Urinary bladder (tissue), 4 donors: ENCODE data around the gene MIOX. TPM values are rescaled to one million over a fixed set of nuclear protein-coding genes. Genes with fewer than 3 reads are reported as not detected.
A peak's percentile ranks its signal among the peaks of the same experiment; 100 is the strongest.

Experiments used
- DNase-seq: peaks from one replicate; pipeline ENCODE4 v3.0.0-alpha.2; 2015; ENCODE audit errors: extremely low spot score
- H3K27ac ChIP-seq: one replicate; pipeline ENCODE4 v1.5.1; 2013; ENCODE audit warnings: low read depth, mild to moderate bottlenecking, moderate library complexity
- H3K36me3 ChIP-seq: one replicate; pipeline ENCODE4 v1.6.1; 2013; ENCODE audit warnings: mild to moderate bottlenecking, moderate library complexity; ENCODE audit not compliant: insufficient read depth
- H3K4me1 ChIP-seq: one replicate; pipeline ENCODE4 v1.6.1; 2013; ENCODE audit warnings: mild to moderate bottlenecking, moderate library complexity; ENCODE audit not compliant: insufficient read depth
- H3K4me3 ChIP-seq: one replicate; pipeline ENCODE4 v1.5.1; 2013; ENCODE audit warnings: low read depth, low read length
- WGBS: extraction: QIAGEN DNeasy Blood & Tissue Kit; methylation state at CpG from one replicate; pipeline ENCODE4 v1.1.7; 2013; 5-methylcytosine and 5-hydroxymethylcytosine counted together
- polyA plus RNA-seq: library from polyadenylated mRNA; stranded (reverse); fragments of 200-250 nt; gene quantifications from one replicate; pipeline ENCODE4 v1.2.3, GENCODE V29; 2013
- total RNA-seq: library from RNA; depleted of rRNA; stranded (reverse); fragments of >200 nt; gene quantifications from one replicate; pipeline ENCODE4 v1.2.3, GENCODE V29; 2014
- donor health status: healthy with polysubstance abuse.
- donor health status: healthy.

The MIOX gene
- total and polyA plus RNA-seq, 2 donors, result not detected

DNA sequence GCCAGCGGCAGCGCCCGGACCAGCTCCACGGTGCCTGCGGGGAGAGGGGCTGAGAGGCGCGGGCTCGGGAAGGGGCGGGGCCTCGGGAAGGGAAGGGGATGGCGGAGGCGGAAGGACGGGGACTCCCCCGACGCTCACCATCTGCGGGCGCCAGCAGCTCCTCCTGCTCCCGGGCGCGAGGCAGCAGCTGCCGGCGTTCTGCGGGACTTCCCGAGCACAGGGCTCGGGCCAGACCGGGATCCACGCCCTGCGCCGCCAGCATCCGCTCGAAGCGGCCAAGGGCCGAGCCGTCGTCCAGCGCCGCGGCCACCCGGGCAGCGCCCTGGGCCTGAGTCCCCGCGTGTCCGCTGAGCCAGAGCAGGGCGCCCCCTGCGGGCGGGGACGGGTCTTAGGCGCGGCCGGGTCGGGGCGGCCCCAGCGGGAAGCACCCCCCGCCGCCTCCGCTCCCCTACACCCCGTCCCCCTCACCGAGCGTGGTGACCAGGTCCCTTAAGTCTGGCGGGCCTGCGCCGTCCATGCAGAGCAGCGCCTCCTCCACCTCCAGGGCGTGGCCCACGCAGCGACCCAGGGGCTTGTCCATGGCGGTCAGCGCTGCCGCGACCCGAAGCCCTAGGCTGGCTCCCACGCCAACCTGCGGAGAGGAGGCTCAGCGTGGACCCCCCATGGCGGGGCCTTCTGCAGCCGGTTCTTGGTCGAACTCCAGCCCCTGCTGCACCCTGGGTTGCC, 39.6 kb downstream of the MIOX start:
- H3K27ac ChIP-seq, result peak overlapping the region; percentile 80
- H3K4me1 ChIP-seq, result peaks cover 1% of the 10 kb centered on the region
- 1% methylated on average over 77 of the region's 77 CpGs for WGBS
- H3K36me3 ChIP-seq, result peaks cover 6% of the 10 kb centered on the region
- peak overlapping the region; percentile 72 for H3K4me3 ChIP-seq
- DNase-seq, result no peak

DNA sequence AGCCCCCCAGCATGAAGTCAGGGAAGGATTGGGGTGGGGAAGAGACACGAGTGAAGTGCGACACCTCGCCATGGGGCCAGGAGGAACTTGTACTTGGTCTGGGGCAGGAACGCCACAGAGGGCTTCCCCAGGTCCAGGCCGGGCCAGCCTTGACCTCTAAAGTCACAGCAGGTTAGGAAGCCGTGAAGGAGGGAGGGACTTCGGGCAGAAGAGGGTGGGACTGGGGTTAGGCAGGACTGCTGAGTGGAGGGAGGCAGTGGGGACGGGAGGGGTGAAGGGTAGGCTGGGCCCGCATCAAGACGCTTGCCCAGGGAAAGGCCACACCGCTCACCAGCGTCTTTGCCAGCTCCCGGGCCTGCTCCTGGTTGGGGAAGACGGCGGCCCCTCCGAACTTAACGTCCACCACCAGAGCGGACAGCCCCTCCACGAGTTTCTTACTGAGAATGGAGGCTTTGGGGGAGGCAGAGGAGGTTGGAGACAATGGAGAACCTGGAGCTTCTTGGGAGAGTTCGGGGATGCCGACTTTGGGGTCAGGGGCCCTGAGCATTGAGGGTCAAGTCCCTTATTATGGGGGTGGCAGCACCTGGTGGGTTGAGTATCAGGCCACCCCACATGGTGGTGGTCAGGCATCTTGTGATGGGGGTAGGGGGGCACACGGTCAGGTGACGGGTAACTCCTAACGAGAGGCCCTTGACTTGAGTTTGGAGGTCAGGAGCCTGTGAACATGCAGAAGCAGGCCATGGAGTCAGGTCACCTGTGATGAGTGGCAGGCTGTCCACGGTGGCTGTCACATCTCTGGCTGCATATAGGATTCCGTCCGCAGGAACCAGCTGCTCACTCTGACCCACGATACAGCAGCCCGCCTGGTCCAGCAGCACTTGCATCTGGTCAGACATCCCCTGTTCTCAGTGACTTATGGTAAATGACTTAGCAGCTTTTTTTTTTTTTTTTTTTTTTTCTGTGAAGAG, 40.5 kb downstream of the MIOX start:
- DNase-seq, result no peak
- peaks cover 1% of the 10 kb centered on the region for H3K4me1 ChIP-seq
- WGBS, result 52% methylated on average over 29 of the region's 29 CpGs
- peak overlapping the region; percentile 80 for H3K27ac ChIP-seq
- peaks cover 1% of the 10 kb centered on the region for H3K36me3 ChIP-seq
- H3K4me3 ChIP-seq, result peak overlapping the region; percentile 72

DNA sequence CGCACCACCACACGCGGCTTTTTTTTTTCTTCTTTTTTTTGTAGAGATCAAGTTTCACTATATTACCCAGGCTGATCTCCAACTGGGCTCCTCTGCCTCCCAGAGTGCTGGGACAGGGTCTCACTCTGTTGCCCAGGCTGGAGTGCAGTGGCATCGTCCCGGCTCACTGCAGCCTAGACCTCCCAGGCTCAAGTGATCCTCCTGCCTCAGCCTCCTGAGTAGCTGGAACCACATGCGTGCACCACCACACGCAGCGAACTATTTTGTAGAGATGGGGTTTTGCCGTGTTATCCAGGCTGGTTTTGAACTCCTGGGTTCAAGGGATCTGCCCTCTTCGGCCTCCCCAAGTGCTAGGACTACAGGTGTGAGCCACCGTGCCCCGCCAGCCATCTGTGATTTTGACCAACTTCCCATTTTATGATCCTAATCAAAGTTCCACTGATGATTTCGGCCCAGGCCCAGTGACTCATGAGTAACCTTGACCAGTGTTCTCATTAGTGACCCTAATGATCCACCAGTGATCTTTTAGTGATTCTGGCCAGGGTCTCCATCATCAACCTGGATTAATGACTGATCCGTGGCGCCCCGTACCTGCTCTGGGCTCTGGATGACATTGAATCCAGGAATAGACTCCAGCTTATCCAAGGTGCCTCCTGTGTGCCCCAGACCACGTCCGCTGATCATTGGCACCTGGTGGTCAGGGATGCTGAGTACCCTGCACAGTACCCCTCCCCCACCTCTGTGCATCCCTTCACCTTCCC, 41.4 kb downstream of the MIOX start:
- 90% methylated on average over 18 of the region's 18 CpGs for WGBS
- H3K4me1 ChIP-seq, result peaks cover 1% of the 10 kb centered on the region
- H3K4me3 ChIP-seq, result no peak overlapping the region
- H3K36me3 ChIP-seq, result no peaks in the 10 kb centered on the region
- H3K27ac ChIP-seq, result no peak overlapping the region
- no peak for DNase-seq

- DNase-seq, result no peak
- Histone ChIP-seq H3K27ac (no peak overlapping the region), H3K4me1 (peaks cover 1% of the 10 kb centered on the region), H3K4me3 (no peak overlapping the region), H3K36me3 (no peaks in the 10 kb centered on the region)
- 56% methylated on average over 15 of the region's 15 CpGs for WGBS
Observed at GRCh38 chr22:50528682-50529415, 42.2 kb downstream of the MIOX start.

DNA sequence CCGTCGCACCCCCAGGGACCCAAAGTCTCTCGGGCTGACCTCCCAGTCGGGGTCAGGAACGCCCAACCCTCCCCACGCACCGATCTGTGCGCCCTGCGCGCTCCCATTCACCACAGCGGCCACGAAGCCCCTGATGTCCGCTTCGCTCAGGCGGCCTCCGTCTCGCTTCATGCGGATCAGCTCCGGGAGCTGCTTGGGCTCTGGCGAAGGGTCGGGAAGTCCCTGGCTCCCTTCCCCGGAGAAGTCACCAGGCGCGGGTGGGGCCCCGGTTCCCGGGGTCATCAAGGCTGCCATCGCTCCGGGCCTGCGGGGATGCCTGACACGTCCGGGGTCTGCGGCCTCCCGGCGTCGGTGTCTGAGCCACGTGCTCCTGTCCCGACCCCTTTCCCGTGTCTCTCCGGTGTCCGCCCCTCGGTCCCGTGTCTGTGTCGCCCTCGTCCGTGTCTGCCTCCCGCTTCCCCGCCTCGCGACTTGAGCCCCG, 42.8 kb downstream of the MIOX start:
- DNase-seq, result no peak
- 12% methylated on average over 50 of the region's 50 CpGs for WGBS
- peaks cover 1% of the 10 kb centered on the region for H3K4me1 ChIP-seq

DNA sequence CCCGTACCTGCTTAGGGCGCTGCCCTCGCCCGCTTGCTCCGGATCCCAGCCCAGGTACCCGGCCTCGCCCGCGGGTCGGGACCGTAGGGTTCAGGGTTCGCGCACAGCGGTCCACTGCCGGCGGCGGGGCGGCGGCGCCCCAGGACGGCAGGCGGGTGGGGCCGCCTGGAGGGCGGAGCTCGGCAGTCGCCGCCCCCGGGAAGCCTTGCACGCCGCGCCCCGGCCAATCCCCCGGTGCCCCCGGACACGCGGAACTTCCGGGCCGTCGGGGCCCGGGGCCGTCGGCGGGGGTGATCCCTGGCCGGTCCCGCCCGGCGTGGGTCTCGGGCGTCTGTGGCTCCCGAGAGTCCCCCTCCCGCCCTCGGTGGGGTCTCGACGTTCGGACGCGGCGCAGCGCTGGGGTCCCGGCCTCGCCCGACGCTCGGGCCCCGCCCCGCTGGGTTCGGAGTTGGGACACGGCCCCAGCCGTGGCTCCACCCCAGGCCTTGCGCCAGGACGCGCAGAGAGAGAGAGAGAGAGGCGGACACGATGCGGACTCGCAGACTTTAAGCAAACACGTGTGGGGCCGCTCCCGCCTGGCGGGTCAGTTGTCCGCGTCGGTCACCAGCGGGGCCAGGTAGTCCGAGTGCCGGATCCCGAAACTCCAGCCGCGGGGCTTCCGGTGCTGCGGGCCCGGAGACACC, 43.4 kb downstream of the MIOX start, which contains the start of gene TYMP:
TYMP (minus strand) TSS at position 116 of the 683 bp plus-strand sequence. CDS start 303 bp downstream, outside the sequence.
- Histone ChIP-seq H3K27ac (peak within 1 kb of the TSS; percentile 84), H3K4me3 (peak within 1 kb of the TSS; percentile 55), H3K4me1 (peaks cover 1% of the 10 kb centered on the region), H3K36me3 (no peaks in the 10 kb centered on the region)
- no peak for DNase-seq
- WGBS, result 1% methylated on average over 92 of the region's 92 CpGs

More for the DNA sequence above, 42.8 kb downstream of the MIOX start:
- Histone ChIP-seq H3K36me3 (no peaks in the 10 kb centered on the region), H3K4me3 (peak overlapping the region; percentile 55), H3K27ac (peak overlapping the region; percentile 31)

DNA sequence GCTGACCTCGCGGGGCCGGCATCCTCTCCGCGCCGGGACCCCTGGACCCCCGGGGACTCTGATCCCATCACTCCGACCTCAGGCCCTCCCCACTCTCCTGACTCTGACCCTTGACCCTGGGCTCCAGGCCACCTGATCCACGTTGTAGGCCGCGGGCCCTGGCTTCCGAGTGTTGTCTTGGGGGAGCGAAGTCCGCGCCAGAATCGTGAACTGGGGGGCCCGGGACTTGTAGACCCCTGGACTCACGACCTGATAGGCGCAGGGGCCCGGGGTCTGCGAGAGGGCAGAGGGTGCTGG, 43.9 kb downstream of the MIOX start:
- no peaks in the 10 kb centered on the region for H3K36me3 ChIP-seq
- 2% methylated on average over 21 of the region's 21 CpGs for WGBS
- no peak for DNase-seq
- peaks cover 1% of the 10 kb centered on the region for H3K4me1 ChIP-seq
- H3K27ac ChIP-seq, result peak overlapping the region; percentile 84
- peak overlapping the region; percentile 55 for H3K4me3 ChIP-seq

DNA sequence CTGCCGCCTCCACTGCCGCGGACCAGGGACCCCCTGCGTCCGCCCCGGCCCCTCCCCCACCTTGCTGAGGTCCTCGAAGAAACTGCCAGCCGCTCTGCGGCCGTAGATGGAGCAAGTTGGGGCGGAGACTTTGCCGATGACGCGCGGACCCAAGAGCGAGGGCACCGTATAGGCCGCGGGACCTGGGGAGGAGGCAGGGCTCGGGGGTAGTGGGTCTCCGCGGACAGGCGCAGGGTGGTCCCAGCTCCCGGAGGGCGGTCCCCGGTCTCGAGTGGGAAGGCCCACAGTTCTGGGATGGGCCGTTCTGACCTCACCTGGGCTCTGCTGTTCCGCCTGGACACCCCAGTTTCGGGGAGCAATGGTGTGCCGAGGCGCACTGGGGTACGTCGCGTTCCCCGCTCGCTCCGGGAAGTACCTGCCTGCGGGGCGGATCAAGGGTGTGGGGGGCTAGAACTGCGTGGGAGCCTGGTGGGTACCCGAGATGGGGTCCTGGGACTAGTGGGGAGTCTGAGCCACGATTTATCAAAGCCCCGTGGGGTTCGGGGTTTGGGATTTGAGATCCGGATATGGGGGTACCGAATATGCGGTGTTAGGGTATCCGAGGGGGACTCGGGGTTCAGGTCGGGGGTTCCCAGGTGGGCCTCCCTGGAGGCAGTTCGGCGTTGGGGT, 44.4 kb downstream of the MIOX start:
- H3K36me3 ChIP-seq, result no peaks in the 10 kb centered on the region
- H3K4me1 ChIP-seq, result peaks cover 1% of the 10 kb centered on the region
- no peak for DNase-seq
- WGBS, result 6% methylated on average over 53 of the region's 53 CpGs
- peak overlapping the region; percentile 55 for H3K4me3 ChIP-seq
- peak overlapping the region; percentile 84 for H3K27ac ChIP-seq

DNA sequence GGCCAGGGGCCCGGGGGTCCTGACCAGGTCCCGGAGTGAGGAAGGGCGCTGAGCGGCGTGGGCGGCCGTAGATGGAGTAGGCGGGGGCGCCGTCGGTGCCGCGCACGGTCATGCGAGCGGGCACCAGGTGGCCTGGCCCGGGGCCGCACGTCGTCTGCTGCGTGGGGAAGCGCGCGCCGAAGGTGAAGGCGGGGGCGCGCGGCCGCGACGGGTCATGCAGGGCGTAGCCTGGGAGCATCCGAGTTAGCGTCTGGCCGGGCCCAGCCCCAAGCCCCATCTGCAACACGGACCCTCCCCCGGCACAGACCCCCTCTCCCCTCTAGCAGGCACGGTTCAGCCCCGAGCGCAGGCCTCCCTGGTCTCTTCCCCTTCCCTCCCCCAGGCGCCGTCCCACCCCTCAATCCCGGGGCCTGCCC, 44.9 kb downstream of the MIOX start:
- no peak for DNase-seq
- H3K4me1 ChIP-seq, result peaks cover 1% of the 10 kb centered on the region
- H3K27ac ChIP-seq, result peak overlapping the region; percentile 24
- 2% methylated on average over 44 of the region's 44 CpGs for WGBS
- H3K36me3 ChIP-seq, result no peaks in the 10 kb centered on the region
- peak overlapping the region; percentile 55 for H3K4me3 ChIP-seq

DNA sequence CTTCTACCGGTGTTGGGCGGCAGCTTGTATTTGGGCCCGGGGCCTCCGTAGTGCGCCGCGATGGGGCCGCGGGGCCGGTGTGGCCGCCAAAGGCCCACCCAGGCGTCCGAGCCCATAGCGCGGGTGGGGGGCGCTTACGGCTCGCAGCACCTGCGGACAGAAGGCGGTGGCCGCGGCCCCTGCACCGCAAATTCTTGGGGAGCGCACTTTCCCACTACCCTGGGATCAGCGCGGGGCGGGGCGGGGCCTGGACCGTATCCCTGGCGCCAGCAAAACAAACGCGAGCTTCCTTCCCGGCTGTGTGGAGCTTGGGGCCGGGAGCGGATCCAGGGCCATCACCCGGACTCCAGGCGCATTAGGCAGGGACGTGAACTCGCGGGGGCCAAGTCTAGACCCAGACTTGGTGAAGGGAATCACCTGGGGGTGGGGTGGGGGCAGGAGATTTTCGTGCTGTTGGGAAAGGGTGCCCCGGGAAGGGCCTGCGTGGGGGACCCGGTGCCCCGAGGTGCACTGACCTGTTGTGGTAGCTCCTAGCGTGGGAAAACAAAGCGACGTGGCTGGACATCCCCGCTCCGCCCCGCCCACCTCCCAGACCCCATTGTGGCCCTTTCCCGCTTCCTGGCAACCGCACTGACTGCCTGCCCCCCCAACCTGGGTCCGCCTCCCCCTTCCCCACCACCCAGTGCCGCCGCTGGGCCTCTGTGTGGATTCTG, 45.5 kb downstream of the MIOX start:
- Histone ChIP-seq H3K4me3 (peak overlapping the region; percentile 55), H3K36me3 (no peaks in the 10 kb centered on the region), H3K4me1 (peaks cover 1% of the 10 kb centered on the region), H3K27ac (peak overlapping the region; percentile 24)
- DNase-seq, result no peak
- WGBS, result 2% methylated on average over 56 of the region's 56 CpGs
